H1 (cell line): ENCODE measurements around the gene KIF13A. TPM values are rescaled to one million over a fixed set of nuclear protein-coding genes. Genes with fewer than 3 reads are reported as not detected.

Source experiments
- CTCF ChIA-PET: fragments of 300-600 bp; sonication (Branson Sonifier 250); formaldehyde crosslinking; loops from one replicate; lab custom pipeline; 2021; ENCODE audit not compliant: partially characterized antibody; lab: Charles Lee
- POLR2A ChIA-PET: fragments of 300-600 bp; sonication (Branson Sonifier 250); formaldehyde crosslinking; loops from one replicate; lab custom pipeline; 2021; ENCODE audit warnings: inconsistent platforms; ENCODE audit not compliant: partially characterized antibody; lab: Charles Lee
- DNase-seq, 2 experiments: peaks; one replicate each; pipeline versions ENCODE4 v3.0.0 to v3.0.0-alpha.2; 2010 to 2022; ENCODE audit warnings: low spot score in 2 of 2, low read depth in 1 of 2, mixed read lengths in 1 of 2
- FAIRE-seq: peaks from 2 replicates; lab custom pipeline; 2011; peaks lifted over from hg19 to GRCh38; lab: Jason Lieb, UNC
- H2AFZ ChIP-seq: 2 replicates; pipeline ENCODE4 v1.8.1; 2012; ENCODE audit warnings: low read length, inconsistent platforms
- H2AK5ac ChIP-seq: 2 replicates; pipeline ENCODE4 v1.6.1; 2013; ENCODE audit warnings: low read depth, low read length
- H2BK120ac ChIP-seq: replicated peaks from 2 replicates; pipeline ENCODE3; 2013; ENCODE audit warnings: low read depth, low read length, inconsistent platforms
- H2BK12ac ChIP-seq: 2 replicates; pipeline ENCODE4 v1.6.1; 2013; ENCODE audit warnings: low read depth, low read length
- H2BK15ac ChIP-seq: 2 replicates; pipeline ENCODE4 v1.6.1; 2013; ENCODE audit warnings: low read length
- H2BK20ac ChIP-seq: 2 replicates; pipeline ENCODE4 v1.6.1; 2013; ENCODE audit warnings: low read length
- H2BK5ac ChIP-seq: 2 replicates; pipeline ENCODE4 v1.6.1; 2013; ENCODE audit warnings: low read depth, low read length
- H3K14ac ChIP-seq: 2 replicates; pipeline ENCODE4 v1.6.1; 2013; ENCODE audit warnings: inconsistent platforms; ENCODE audit not compliant: insufficient read length
- H3K18ac ChIP-seq: 2 replicates; pipeline ENCODE4 v1.6.1; 2013; ENCODE audit warnings: low read length; ENCODE audit errors: extremely low read depth
- H3K23ac ChIP-seq: 2 replicates; pipeline ENCODE4 v1.6.1; 2013; ENCODE audit warnings: inconsistent platforms; ENCODE audit not compliant: insufficient read length
- H3K23me2 ChIP-seq: 2 replicates; pipeline ENCODE4 v1.6.1; 2013; ENCODE audit warnings: low read depth, low read length
- H3K27ac ChIP-seq: 2 replicates; pipeline ENCODE4 v1.6.1; 2011; ENCODE audit warnings: low read depth, low read length, inconsistent platforms
- H3K27me3 ChIP-seq, 4 experiments: replicated peaks in 1 of 4; 1 replicate in 1 of 4; 2 replicates in 3 of 4; pipeline versions ENCODE4 v1.6.1 to v1.8.1; 2011 to 2013; ENCODE audit warnings: low read length in 3 of 4, mild to moderate bottlenecking in 3 of 4, inconsistent platforms in 2 of 4, mixed read lengths in 2 of 4, moderate library complexity in 1 of 4; ENCODE audit not compliant: control insufficient read depth in 3 of 4, insufficient read depth in 3 of 4; ENCODE audit errors: extremely low read depth in 1 of 4
- H3K36me3 ChIP-seq, 4 experiments: 2 replicates each; pipeline versions ENCODE4 v1.6.1 to v1.8.1; 2011 to 2013; ENCODE audit warnings: mild to moderate bottlenecking in 4 of 4, low read length in 3 of 4, moderate library complexity in 2 of 4, control low read depth in 1 of 4, inconsistent platforms in 1 of 4; ENCODE audit not compliant: insufficient read depth in 4 of 4, control insufficient read depth in 2 of 4
- H3K4ac ChIP-seq: replicated peaks from 2 replicates; pipeline ENCODE3; 2013; ENCODE audit warnings: low read length, low read depth, mixed read lengths, inconsistent platforms; ENCODE audit not compliant: insufficient read length
- H3K4me1 ChIP-seq, 4 experiments: replicated peaks in 1 of 4; 1 replicate in 1 of 4; 2 replicates in 3 of 4; pipeline versions ENCODE4 v1.6.1 to v1.8.1; 2011 to 2013; ENCODE audit warnings: low read length in 3 of 4, inconsistent platforms in 2 of 4, mixed read lengths in 1 of 4; ENCODE audit not compliant: insufficient read depth in 4 of 4, control insufficient read depth in 3 of 4
- H3K4me2 ChIP-seq, 2 experiments: 2 replicates each; pipeline versions ENCODE4 v1.6.1 to v1.8.1; 2011 to 2013; ENCODE audit warnings: low read depth in 2 of 2, low read length in 2 of 2, control low read depth in 1 of 2, inconsistent platforms in 1 of 2, mild to moderate bottlenecking in 1 of 2; ENCODE audit not compliant: insufficient read depth in 1 of 2
- H3K4me3 ChIP-seq, 4 experiments: fragments of 200-600, 300-600 bp in 1 of 4; sonication (generic), shearing (Covaris generic), sonication (Bioruptor Twin) in 1 of 4; 2 replicates each; pipeline versions ENCODE4 v1.5.1 to v1.8.1; 2011 to 2016; ENCODE audit warnings: low read length in 4 of 4, low read depth in 3 of 4, control low read depth in 2 of 4, inconsistent platforms in 2 of 4, mild to moderate bottlenecking in 2 of 4, mixed read lengths in 1 of 4, moderate library complexity in 1 of 4; ENCODE audit not compliant: insufficient read depth in 2 of 4; ENCODE audit errors: extremely low read depth in 1 of 4
- H3K56ac ChIP-seq: replicated peaks from 2 replicates; pipeline ENCODE3; 2013; ENCODE audit warnings: low read depth, mild to moderate bottlenecking, mixed read lengths, low read length, inconsistent platforms; ENCODE audit not compliant: insufficient read length
- H3K79me1 ChIP-seq: 2 replicates; pipeline ENCODE4 v1.6.1; 2013; ENCODE audit warnings: low read depth, low read length, control low read depth
- H3K79me2 ChIP-seq, 2 experiments: 2 replicates each; pipeline versions ENCODE4 v1.6.1 to v1.8.1; 2012 to 2013; ENCODE audit warnings: low read length in 2 of 2, mild to moderate bottlenecking in 2 of 2, inconsistent platforms in 1 of 2; ENCODE audit not compliant: insufficient read depth in 2 of 2, control insufficient read depth in 1 of 2
- H3K9ac ChIP-seq, 4 experiments: replicated peaks in 1 of 4; 1 replicate in 1 of 4; 2 replicates in 3 of 4; pipeline versions ENCODE4 v1.6.1 to v1.8.1; 2011 to 2013; ENCODE audit warnings: low read depth in 3 of 4, low read length in 3 of 4, control low read depth in 2 of 4, mild to moderate bottlenecking in 2 of 4, moderate library complexity in 2 of 4, inconsistent platforms in 1 of 4; ENCODE audit errors: extremely low read depth in 1 of 4
- H3K9me3 ChIP-seq, 2 experiments: 2 replicates each; pipeline versions ENCODE4 v1.6.1 to v1.8.1; 2012 to 2013; ENCODE audit warnings: mild to moderate bottlenecking in 2 of 2, moderate library complexity in 2 of 2, control low read depth in 1 of 2, inconsistent platforms in 1 of 2, low read depth in 1 of 2, low read length in 1 of 2, mixed read lengths in 1 of 2; ENCODE audit not compliant: insufficient read depth in 2 of 2
- H4K20me1 ChIP-seq, 2 experiments: replicated peaks in 1 of 2; 2 replicates each; pipeline versions ENCODE3 to v1.8.1; 2011 to 2013; ENCODE audit warnings: inconsistent platforms in 2 of 2, low read length in 2 of 2, mild to moderate bottlenecking in 1 of 2; ENCODE audit not compliant: insufficient read depth in 2 of 2, control insufficient read depth in 1 of 2
- H4K5ac ChIP-seq: 2 replicates; pipeline ENCODE4 v1.6.1; 2013; ENCODE audit warnings: low read length, low read depth, mixed read lengths, inconsistent platforms; ENCODE audit not compliant: insufficient read length
- H4K8ac ChIP-seq: 2 replicates; pipeline ENCODE4 v1.8.0; 2013; ENCODE audit warnings: mild to moderate bottlenecking, moderate library complexity, low read length, inconsistent platforms; ENCODE audit not compliant: insufficient read depth; ENCODE audit errors: extremely low read depth
- H4K91ac ChIP-seq: replicated peaks from 2 replicates; pipeline ENCODE3; 2013; ENCODE audit warnings: low read length, mixed read lengths, inconsistent platforms; ENCODE audit not compliant: insufficient read length
- CHD1 ChIP-seq: IDR thresholded peaks from 2 replicates; pipeline ENCODE4 v1.6.1; 2012; ENCODE audit warnings: low read depth, low read length, improper control_type of control experiment
- FOSL1 ChIP-seq: IDR thresholded peaks from 2 replicates; pipeline ENCODE4 v1.6.1; 2011; ENCODE audit warnings: mild to moderate bottlenecking, low read depth, low read length, moderate library complexity; ENCODE audit not compliant: insufficient read depth
- NRF1 ChIP-seq: IDR thresholded peaks from 2 replicates; pipeline ENCODE4 v1.6.1; 2011; ENCODE audit warnings: mild to moderate bottlenecking, low read depth, low read length, improper control_type of control experiment
- SP4 ChIP-seq: IDR thresholded peaks from 2 replicates; pipeline ENCODE4 v1.6.1; 2012; ENCODE audit warnings: low read length, inconsistent platforms
- TAF1 ChIP-seq: IDR thresholded peaks from 2 replicates; pipeline ENCODE4 v1.6.1; 2011; ENCODE audit warnings: mild to moderate bottlenecking, low read depth, low read length
- WGBS, 2 experiments: shearing (Covaris generic) in 1 of 2; methylation state at CpG; one replicate each; pipeline versions ENCODE4 v1.1.6 to v1.1.7; 2013 to 2015; ENCODE audit warnings: low lambda C conversion rate in 2 of 2, mixed read lengths in 2 of 2, inconsistent platforms in 1 of 2, low coverage in 1 of 2, missing lambda C conversion rate in 1 of 2; ENCODE audit not compliant: insufficient replicate concordance in 2 of 2, insufficient coverage in 1 of 2, insufficient read length in 1 of 2; ENCODE audit errors: extremely low coverage in 1 of 2, missing lambda C conversion rate in 1 of 2; 5-methylcytosine and 5-hydroxymethylcytosine counted together
- polyA plus RNA-seq, 7 experiments: library from polyadenylated mRNA; depleted of rRNA in 3 of 7; stranded (reverse) in 5 of 7; unstranded in 2 of 7; fragments of >200 nt in 5 of 7; fragments of 200-250 nt in 2 of 7; gene quantifications; 1 replicate in 5 of 7; 2 replicates in 1 of 7; 4 replicates in 1 of 7; pipeline versions ENCODE4 v1.2.1 to v1.2.3, GENCODE V29; 2011 to 2013; ENCODE audit warnings: missing spikeins in 2 of 7, mixed read lengths in 2 of 7
- total RNA-seq: library from RNA; stranded (reverse); fragmentation: NEBNext Ultra II Directional; extraction: Animal tissue kit (Norgen Biotek cat#: 25700); gene quantifications from 2 replicates; pipeline ENCODE4 v1.2.1, GENCODE V29; 2021
- TF ChIP-seq, protein P1 (sequence below): IDR thresholded peaks from 2 replicates; pipeline ENCODE4 v1.6.1; 2012; ENCODE audit warnings: inconsistent platforms

The KIF13A gene
- total and polyA plus RNA-seq, 2 of the 8 experiments (the other 6 are each of a cell fraction or from before 2014, with no cell fraction given) = 14.7 to 40.8 TPM

- no peak overlapping the region for H2BK120ac ChIP-seq
- POLR2A ChIA-PET = no interaction called here
Measured at GRCh38 chr6:17798477-17799154, 188.8 kb downstream of the KIF13A start.

More at GRCh38 chr6:17798477-17799154, 188.8 kb downstream of the KIF13A start:
- DNase-seq = no peak
- CTCF ChIA-PET = interaction anchor here (0.8 kb wide), 1 partner anchor 70 kb away, joined by 3 read pairs; no protein-coding TSS in a partner anchor
- H3K56ac ChIP-seq = no peak overlapping the region
- no peaks in the 10 kb centered on the region for H3K4me1 ChIP-seq
- H2BK5ac ChIP-seq = no peak overlapping the region
- no peak overlapping the region for H3K14ac ChIP-seq
- H4K20me1 ChIP-seq = no peaks in the 10 kb centered on the region
- H3K27ac ChIP-seq = no peak overlapping the region
- H2AK5ac ChIP-seq = no peak overlapping the region
- no peak overlapping the region for H4K91ac ChIP-seq
- H3K79me2 ChIP-seq = no peaks in the 10 kb centered on the region
- TF ChIP-seq NRF1 (no peak), CHD1 (no peak), SP4 (no peak), FOSL1 (no peak), TAF1 (no peak)
- TF ChIP-seq, protein P1, sequence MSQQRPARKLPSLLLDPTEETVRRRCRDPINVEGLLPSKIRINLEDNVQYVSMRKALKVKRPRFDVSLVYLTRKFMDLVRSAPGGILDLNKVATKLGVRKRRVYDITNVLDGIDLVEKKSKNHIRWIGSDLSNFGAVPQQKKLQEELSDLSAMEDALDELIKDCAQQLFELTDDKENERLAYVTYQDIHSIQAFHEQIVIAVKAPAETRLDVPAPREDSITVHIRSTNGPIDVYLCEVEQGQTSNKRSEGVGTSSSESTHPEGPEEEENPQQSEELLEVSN = no peak
- no peak overlapping the region for H4K5ac ChIP-seq
- 88% methylated on average over 2 of the region's 2 CpGs; no CpG with 5 or more reads in 1 of the 2 experiments for WGBS, 2 experiments
- no peak overlapping the region for H2BK12ac ChIP-seq
- H3K4ac ChIP-seq = no peak overlapping the region
- H3K9me3 ChIP-seq = no peaks in the 10 kb centered on the region
- H3K23ac ChIP-seq = no peak overlapping the region
- H3K27me3 ChIP-seq = no peaks in the 10 kb centered on the region
- no peak overlapping the region for H2BK15ac ChIP-seq
- no peak overlapping the region for H4K8ac ChIP-seq
- H2BK20ac ChIP-seq = no peak overlapping the region
- no peak for FAIRE-seq
- H3K36me3 ChIP-seq = peaks cover 2 to 58% (median 35%) of the 10 kb centered on the region in 4 experiments
- H3K4me3 ChIP-seq = no peak overlapping the region
- H2AFZ ChIP-seq = no peak overlapping the region
- H3K4me2 ChIP-seq = no peak overlapping the region
- no peaks in the 10 kb centered on the region for H3K23me2 ChIP-seq
- H3K79me1 ChIP-seq = no peaks in the 10 kb centered on the region
- no peak overlapping the region for H3K9ac ChIP-seq
- no peak overlapping the region for H3K18ac ChIP-seq
